Measurements from ENCODE around the gene JADE2.
"Not testable (repeated sequence)": the region's sequence is repeated elsewhere in the genome, so short reads cannot be mapped to it uniquely, and the experiment has no call there.

JADE2 gene
- 126 to 357 reads per million in 2 experiments for total RNA-seq

GRCh38 chr5:134524826-134525682 is at the start of gene JADE2:
Gene JADE2 (plus strand): TSS chr5:134525670. CDS start chr5:134535858, 10,188 bp downstream.
- DNase-seq (ENCODE audit: low read depth) = peak; percentile 78

- no peak for DNase-seq (ENCODE audit: low read depth)
Measured at GRCh38 chr5:134477462-134478245, 47.8 kb upstream of the JADE2 start.

GRCh38 chr5:134479839-134480238 is 45.6 kb upstream of the JADE2 start:
- DNase-seq (ENCODE audit: low read depth) = no peak

- DNase-seq (ENCODE audit: low read depth) = no peak
Measured at GRCh38 chr5:134489227-134489944, 36.1 kb upstream of the JADE2 start.

GRCh38 chr5:134490255-134490924 is 35.1 kb upstream of the JADE2 start:
- DNase-seq (ENCODE audit: low read depth) = no peak

GRCh38 chr5:134490925-134491271 is 34.6 kb upstream of the JADE2 start:
- DNase-seq (ENCODE audit: low read depth) = no peak

- DNase-seq (ENCODE audit: low read depth) = no peak
Measured at GRCh38 chr5:134491841-134492442, 33.5 kb upstream of the JADE2 start.

GRCh38 chr5:134492568-134492967 is 32.9 kb upstream of the JADE2 start:
- DNase-seq (ENCODE audit: low read depth) = no peak

GRCh38 chr5:134493461-134494055 is 31.9 kb upstream of the JADE2 start:
- no peak for DNase-seq (ENCODE audit: low read depth)

GRCh38 chr5:134494780-134495179 is 30.7 kb upstream of the JADE2 start:
- no peak for DNase-seq (ENCODE audit: low read depth)

- not testable (repeated sequence) for DNase-seq (ENCODE audit: low read depth)
Measured at GRCh38 chr5:134499905-134500304, 25.6 kb upstream of the JADE2 start.

- DNase-seq (ENCODE audit: low read depth) = no peak
Measured at GRCh38 chr5:134500699-134501430, 24.6 kb upstream of the JADE2 start.

- DNase-seq (ENCODE audit: low read depth) = no peak
Measured at GRCh38 chr5:134502259-134502658, 23.2 kb upstream of the JADE2 start.

- DNase-seq (ENCODE audit: low read depth) = peak; percentile 13
Measured at GRCh38 chr5:134503088-134503936, 22.2 kb upstream of the JADE2 start.

GRCh38 chr5:134503937-134504437 is 21.5 kb upstream of the JADE2 start:
- DNase-seq (ENCODE audit: low read depth) = no peak

GRCh38 chr5:134504629-134505300 is 20.7 kb upstream of the JADE2 start:
- DNase-seq (ENCODE audit: low read depth) = no peak

- DNase-seq (ENCODE audit: low read depth) = no peak
Measured at GRCh38 chr5:134506054-134507039, 19.1 kb upstream of the JADE2 start.
